OCI-LY1 (cell line): ENCODE results near the gene SLC17A9.

Source experiments
- H2AFZ ChIP-seq: fragments of 200-600 bp; sonication (generic), shearing (Covaris generic); 2 replicates; pipeline ENCODE4 v1.6.0; 2014; ENCODE audit warnings: antibody characterized with exemption, mild to moderate bottlenecking, low read length
- H3F3A ChIP-seq: fragments of 200-600 bp; sonication (generic), shearing (Covaris generic); 2 replicates; pipeline ENCODE4 v1.6.0; 2014; ENCODE audit warnings: mild to moderate bottlenecking, antibody characterized with exemption, low read length, moderate library complexity; ENCODE audit not compliant: insufficient read depth
- H3K27ac ChIP-seq: fragments of 200-600 bp; sonication (generic); 2 replicates; pipeline ENCODE4 v1.5.1; 2014; ENCODE audit warnings: low read length, mixed run types, mild to moderate bottlenecking, low read depth; ENCODE audit not compliant: poor library complexity, severe bottlenecking
- H3K27me3 ChIP-seq: fragments of 200-600 bp; sonication (generic); 2 replicates; pipeline ENCODE4 v1.6.0; 2014; ENCODE audit warnings: antibody characterized with exemption, mild to moderate bottlenecking, low read length, moderate library complexity; ENCODE audit not compliant: insufficient read depth
- H3K36me3 ChIP-seq: fragments of 200-600 bp; sonication (generic); 2 replicates; pipeline ENCODE4 v1.6.1; 2014; ENCODE audit warnings: mild to moderate bottlenecking, antibody characterized with exemption, low read length, moderate library complexity, mixed read lengths; ENCODE audit not compliant: insufficient read depth
- H3K4me1 ChIP-seq: fragments of 200-600 bp; sonication (generic); 2 replicates; pipeline ENCODE4 v1.5.1; 2014; ENCODE audit warnings: mild to moderate bottlenecking, low read length, moderate library complexity; ENCODE audit not compliant: insufficient read depth, severe bottlenecking
- H3K4me2 ChIP-seq: fragments of 200-600 bp; sonication (generic), shearing (Covaris generic); 2 replicates; pipeline ENCODE4 v1.6.1; 2014; ENCODE audit warnings: low read length
- H3K4me3 ChIP-seq: fragments of 200-600 bp; sonication (generic); 2 replicates; pipeline ENCODE4 v1.5.1; 2014; ENCODE audit warnings: low read length, low read depth, mild to moderate bottlenecking, mixed read lengths; ENCODE audit not compliant: poor library complexity, severe bottlenecking
- H3K79me2 ChIP-seq: fragments of 200-600 bp; shearing (Covaris generic); 2 replicates; pipeline ENCODE4 v1.6.1; 2016; ENCODE audit warnings: mixed run types, low read length, mixed read lengths; ENCODE audit not compliant: insufficient read depth
- H3K9ac ChIP-seq: fragments of 200-600 bp; sonication (generic), shearing (Covaris generic); 2 replicates; pipeline ENCODE4 v1.6.1; 2014; ENCODE audit warnings: mild to moderate bottlenecking, low read length, mixed read lengths
- H3K9me2 ChIP-seq: fragments of 200-600 bp; sonication (generic), shearing (Covaris generic); 2 replicates; pipeline ENCODE4 v1.6.1; 2014; ENCODE audit warnings: low read depth, mild to moderate bottlenecking, low read length, mixed read lengths
- H3K9me3 ChIP-seq: fragments of 200-600 bp; shearing (Covaris generic); 2 replicates; pipeline ENCODE4 v1.6.1; 2014; ENCODE audit warnings: low read length, mixed read lengths
- H4K20me1 ChIP-seq: fragments of 200-600 bp; sonication (generic), shearing (Covaris generic); 2 replicates; pipeline ENCODE4 v1.6.0; 2016; ENCODE audit warnings: mild to moderate bottlenecking, low read length; ENCODE audit not compliant: insufficient read depth
- EZH2 ChIP-seq: fragments of 200-600 bp; sonication (generic), shearing (Covaris generic); IDR thresholded peaks from 2 replicates; pipeline ENCODE4 v1.8.0; 2017; ENCODE audit warnings: borderline replicate concordance, mixed run types, mild to moderate bottlenecking, antibody characterized with exemption, low read length, moderate library complexity, mixed read lengths
- TF ChIP-seq, protein P1 (sequence below): fragments of 200-600 bp; sonication (generic), shearing (Covaris generic); IDR thresholded peaks from 2 replicates; pipeline ENCODE4 v1.5.1; 2017; ENCODE audit warnings: mild to moderate bottlenecking, antibody characterized with exemption, low read length, moderate library complexity, mixed read lengths

Gene SLC17A9

DNA sequence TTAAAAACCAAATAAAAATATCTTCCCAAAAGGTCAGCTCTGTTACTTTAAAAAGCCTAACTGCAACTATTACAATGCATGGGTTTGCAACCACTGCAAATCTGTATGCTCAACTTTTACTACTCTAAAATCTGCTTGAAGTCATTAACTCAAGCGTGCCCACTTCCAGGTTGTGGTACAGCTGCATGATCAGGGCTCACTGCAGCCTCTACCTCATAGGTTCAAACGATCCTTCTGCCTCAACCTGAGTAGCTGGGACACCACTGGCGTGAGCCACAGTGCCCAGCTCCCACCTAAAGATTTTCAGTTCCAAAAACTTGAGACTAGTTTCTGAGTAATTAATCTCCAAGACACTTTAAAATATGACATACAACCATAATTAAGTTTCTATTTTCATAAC is 34.4 kb upstream of the SLC17A9 start:
- H3K9ac ChIP-seq: no peak overlapping the region
- H3K36me3 ChIP-seq: peaks cover 10% of the 10 kb centered on the region
- no peak overlapping the region for H2AFZ ChIP-seq
- no peaks in the 10 kb centered on the region for H3K9me2 ChIP-seq
- no peaks in the 10 kb centered on the region for H3F3A ChIP-seq
- TF ChIP-seq, protein P1, sequence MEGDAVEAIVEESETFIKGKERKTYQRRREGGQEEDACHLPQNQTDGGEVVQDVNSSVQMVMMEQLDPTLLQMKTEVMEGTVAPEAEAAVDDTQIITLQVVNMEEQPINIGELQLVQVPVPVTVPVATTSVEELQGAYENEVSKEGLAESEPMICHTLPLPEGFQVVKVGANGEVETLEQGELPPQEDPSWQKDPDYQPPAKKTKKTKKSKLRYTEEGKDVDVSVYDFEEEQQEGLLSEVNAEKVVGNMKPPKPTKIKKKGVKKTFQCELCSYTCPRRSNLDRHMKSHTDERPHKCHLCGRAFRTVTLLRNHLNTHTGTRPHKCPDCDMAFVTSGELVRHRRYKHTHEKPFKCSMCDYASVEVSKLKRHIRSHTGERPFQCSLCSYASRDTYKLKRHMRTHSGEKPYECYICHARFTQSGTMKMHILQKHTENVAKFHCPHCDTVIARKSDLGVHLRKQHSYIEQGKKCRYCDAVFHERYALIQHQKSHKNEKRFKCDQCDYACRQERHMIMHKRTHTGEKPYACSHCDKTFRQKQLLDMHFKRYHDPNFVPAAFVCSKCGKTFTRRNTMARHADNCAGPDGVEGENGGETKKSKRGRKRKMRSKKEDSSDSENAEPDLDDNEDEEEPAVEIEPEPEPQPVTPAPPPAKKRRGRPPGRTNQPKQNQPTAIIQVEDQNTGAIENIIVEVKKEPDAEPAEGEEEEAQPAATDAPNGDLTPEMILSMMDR: no peak
- no peak for TF ChIP-seq EZH2
- peak overlapping the region; percentile 18 for H3K4me2 ChIP-seq
- H3K9me3 ChIP-seq: no peaks in the 10 kb centered on the region
- H4K20me1 ChIP-seq: peaks cover 12% of the 10 kb centered on the region; the same call in 1 of the 2 replicates
- no peak overlapping the region for H3K4me3 ChIP-seq
- H3K27ac ChIP-seq: no peak overlapping the region
- no peaks in the 10 kb centered on the region for H3K27me3 ChIP-seq
- peaks cover 97% of the 10 kb centered on the region for H3K79me2 ChIP-seq
- H3K4me1 ChIP-seq: peaks cover 70% of the 10 kb centered on the region

DNA sequence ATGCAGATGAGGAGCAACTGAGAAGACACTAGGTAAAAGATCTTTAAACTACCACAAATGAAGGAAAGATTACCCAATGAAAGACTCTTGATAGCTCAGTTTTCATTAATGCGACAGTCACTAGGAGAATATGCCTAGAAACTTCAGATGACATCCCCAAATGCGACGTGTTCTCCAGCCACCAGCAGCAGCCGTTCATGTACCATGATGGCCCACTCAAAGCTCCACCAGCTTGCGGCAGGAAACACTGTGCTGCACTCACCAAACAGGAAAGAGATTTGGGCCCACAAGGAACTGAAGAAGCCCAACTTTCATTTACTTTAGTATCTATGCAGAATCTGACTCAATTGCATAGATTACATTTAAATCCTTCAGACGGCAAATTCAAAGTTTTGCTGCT is 33.7 kb upstream of the SLC17A9 start:
- Histone ChIP-seq H3K79me2 (peaks cover 97% of the 10 kb centered on the region), H3F3A (no peaks in the 10 kb centered on the region), H3K9ac (no peak overlapping the region), H3K4me2 (peak overlapping the region; percentile 18), H3K36me3 (peaks cover 3% of the 10 kb centered on the region), H3K27ac (no peak overlapping the region), H3K9me2 (no peaks in the 10 kb centered on the region), H2AFZ (no peak overlapping the region), H3K4me1 (peaks cover 77% of the 10 kb centered on the region), H3K27me3 (no peaks in the 10 kb centered on the region), H3K4me3 (no peak overlapping the region), H4K20me1 (peaks cover 12% of the 10 kb centered on the region; the same call in 1 of the 2 replicates), H3K9me3 (no peaks in the 10 kb centered on the region)
- TF ChIP-seq EZH2: no peak
- TF ChIP-seq, protein P1: no peak

DNA sequence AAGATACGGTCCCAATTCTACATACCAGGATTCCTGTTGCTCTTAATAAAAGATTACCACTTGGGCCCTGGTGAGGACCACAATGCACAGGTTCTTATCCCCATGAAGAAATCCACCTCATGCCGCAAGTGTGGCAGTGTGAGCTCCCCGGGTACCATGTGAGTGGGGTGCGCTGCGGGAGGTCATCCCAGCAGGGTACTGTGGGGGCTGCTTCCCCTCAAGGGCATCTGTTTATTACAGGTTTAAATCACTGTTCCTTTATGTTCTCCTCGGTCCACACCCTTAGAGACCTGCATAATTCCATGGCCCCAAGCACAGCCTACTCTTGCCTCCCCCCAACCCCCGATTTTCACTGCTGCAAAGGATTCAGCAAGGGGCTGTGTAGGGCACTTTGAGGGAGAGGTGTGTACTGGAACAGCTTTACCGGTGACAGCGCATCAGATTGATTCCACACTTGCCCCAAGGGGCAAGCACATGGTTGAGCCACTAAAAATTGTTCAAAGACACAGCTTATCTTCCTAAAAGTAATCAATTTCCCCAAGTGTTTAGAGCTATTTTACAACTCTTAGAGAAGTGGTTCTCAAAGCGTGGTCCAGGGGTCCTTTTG is 32.4 kb upstream of the SLC17A9 start:
- no peaks in the 10 kb centered on the region for H3K9me3 ChIP-seq
- H3K9ac ChIP-seq: no peak overlapping the region
- peaks cover 86% of the 10 kb centered on the region for H3K4me1 ChIP-seq
- H4K20me1 ChIP-seq: peaks cover 12% of the 10 kb centered on the region; the same call in 1 of the 2 replicates
- H3K4me2 ChIP-seq: peak overlapping the region; percentile 18; the same call in 1 of the 2 replicates
- H3F3A ChIP-seq: no peaks in the 10 kb centered on the region
- no peak overlapping the region for H3K27ac ChIP-seq
- TF ChIP-seq, protein P1: no peak
- TF ChIP-seq EZH2: no peak
- H3K79me2 ChIP-seq: peaks cover 97% of the 10 kb centered on the region
- no peaks in the 10 kb centered on the region for H3K27me3 ChIP-seq
- no peak overlapping the region for H2AFZ ChIP-seq
- H3K9me2 ChIP-seq: no peaks in the 10 kb centered on the region
- no peak overlapping the region for H3K4me3 ChIP-seq
- H3K36me3 ChIP-seq: peaks cover 5% of the 10 kb centered on the region; the same call in 1 of the 2 replicates
